Neuronal stem cell (in vitro differentiated cells): ENCODE results near the gene TCF4.

Experiments
- DNase-seq: peaks from one replicate; pipeline ENCODE4 v3.0.0-alpha.2; 2013; ENCODE audit warnings: low spot score
- H2AFZ ChIP-seq: one replicate; pipeline ENCODE4 v1.6.1; 2013; ENCODE audit warnings: mild to moderate bottlenecking, low read length, inconsistent platforms
- H2AK5ac ChIP-seq: 2 replicates; pipeline ENCODE4 v1.6.1; 2013; ENCODE audit warnings: low read depth, mild to moderate bottlenecking, inconsistent platforms, low read length, moderate library complexity, mixed read lengths
- H2BK120ac ChIP-seq: 2 replicates; pipeline ENCODE4 v1.6.1; 2013; ENCODE audit warnings: low read depth, mild to moderate bottlenecking, inconsistent platforms, low read length, moderate library complexity, mixed read lengths
- H2BK12ac ChIP-seq: one replicate; pipeline ENCODE4 v1.6.1; 2013; ENCODE audit warnings: low read length, inconsistent platforms
- H2BK15ac ChIP-seq: 2 replicates; pipeline ENCODE4 v1.6.1; 2013; ENCODE audit warnings: mild to moderate bottlenecking, low read length, inconsistent platforms, mixed read lengths
- H2BK5ac ChIP-seq: one replicate; pipeline ENCODE4 v1.6.1; 2013; ENCODE audit warnings: inconsistent platforms, mild to moderate bottlenecking, low read length, moderate library complexity
- H3K14ac ChIP-seq: one replicate; pipeline ENCODE4 v1.6.1; 2013; ENCODE audit warnings: low read length, inconsistent platforms
- H3K18ac ChIP-seq: 2 replicates; pipeline ENCODE4 v1.6.1; 2013; ENCODE audit warnings: low read length, inconsistent platforms
- H3K23ac ChIP-seq: 2 replicates; pipeline ENCODE4 v1.6.1; 2013; ENCODE audit warnings: low read depth, mild to moderate bottlenecking, mixed read lengths, low read length, inconsistent platforms; ENCODE audit not compliant: poor library complexity
- H3K27ac ChIP-seq: replicated peaks from 3 replicates; pipeline ENCODE4 v1.5.1; 2013; ENCODE audit warnings: low read length, inconsistent platforms
- H3K27me3 ChIP-seq, 3 experiments: 2 replicates each; pipeline ENCODE4 v1.6.1; 2013; ENCODE audit warnings: low read length in 3 of 3, mild to moderate bottlenecking in 2 of 3, inconsistent platforms in 1 of 3, low read depth in 1 of 3, mixed read lengths in 1 of 3, moderate library complexity in 1 of 3; ENCODE audit not compliant: control insufficient read depth in 3 of 3, insufficient read depth in 3 of 3
- H3K36me3 ChIP-seq, 2 donors: replicated peaks in 1 of 2; 2 replicates each; pipeline ENCODE4 v1.6.1; 2013; ENCODE audit warnings: low read length in 2 of 2; ENCODE audit not compliant: control insufficient read depth in 2 of 2, insufficient read depth in 2 of 2
- H3K4ac ChIP-seq: 2 replicates; pipeline ENCODE4 v1.6.1; 2013; ENCODE audit warnings: inconsistent platforms, mild to moderate bottlenecking, low read length, moderate library complexity
- H3K4me1 ChIP-seq, 2 donors: 1 replicate in 1 of 2; 2 replicates in 1 of 2; pipeline ENCODE4 v1.6.1; 2013; ENCODE audit warnings: low read length in 2 of 2, low read depth in 1 of 2; ENCODE audit not compliant: control insufficient read depth in 2 of 2, insufficient read depth in 1 of 2
- H3K4me2 ChIP-seq: one replicate; pipeline ENCODE4 v1.6.1; 2013; ENCODE audit warnings: mild to moderate bottlenecking, low read length, inconsistent platforms; ENCODE audit not compliant: insufficient read depth, poor library complexity, severe bottlenecking
- H3K4me3 ChIP-seq, 2 donors: 2 replicates each; pipeline ENCODE4 v1.5.1; 2013; ENCODE audit warnings: low read length in 2 of 2, mild to moderate bottlenecking in 2 of 2, inconsistent platforms in 1 of 2, moderate library complexity in 1 of 2
- H3K79me1 ChIP-seq: one replicate; pipeline ENCODE4 v1.6.1; 2013; ENCODE audit warnings: low read depth, mild to moderate bottlenecking, inconsistent platforms, low read length, moderate library complexity
- H3K9ac ChIP-seq: one replicate; pipeline ENCODE4 v1.6.1; 2013; ENCODE audit warnings: mild to moderate bottlenecking, low read depth, low read length, inconsistent platforms; ENCODE audit not compliant: poor library complexity
- H3K9me3 ChIP-seq, 2 donors: replicated peaks in 1 of 2; 2 replicates each; pipeline versions ENCODE3 to v1.6.1; 2013; ENCODE audit warnings: low read length in 2 of 2, mild to moderate bottlenecking in 2 of 2, inconsistent platforms in 1 of 2, low read depth in 1 of 2, mixed read lengths in 1 of 2, moderate library complexity in 1 of 2; ENCODE audit not compliant: control insufficient read depth in 2 of 2, insufficient read depth in 1 of 2
- H4K8ac ChIP-seq: one replicate; pipeline ENCODE4 v1.6.1; 2013; ENCODE audit warnings: low read depth, mild to moderate bottlenecking, inconsistent platforms, low read length, moderate library complexity
- H4K91ac ChIP-seq: one replicate; pipeline ENCODE4 v1.6.1; 2013; ENCODE audit warnings: low read length, low read depth, mild to moderate bottlenecking, inconsistent platforms; ENCODE audit not compliant: poor library complexity
- WGBS, 2 donors: extraction: QIAGEN DNeasy Blood & Tissue Kit; methylation state at CpG; one replicate each; pipeline ENCODE4 v1.1.7; 2013; ENCODE audit warnings: missing lambda C conversion rate in 2 of 2, mixed read lengths in 1 of 2; ENCODE audit not compliant: insufficient read length in 2 of 2, insufficient replicate concordance in 1 of 2; ENCODE audit errors: extremely low coverage in 2 of 2; 5-methylcytosine and 5-hydroxymethylcytosine counted together

The TCF4 gene

GRCh38 chr18:55396267-55396905 lies 191.6 kb downstream of the TCF4 start:
- Histone ChIP-seq H3K4me3 (no peak overlapping the region), H3K4me1 (peaks cover 6 to 8% of the 10 kb centered on the region in 2 donors), H3K4me2 (no peak overlapping the region), H3K79me1 (no peaks in the 10 kb centered on the region), H2BK12ac (no peak overlapping the region), H2BK120ac (no peak overlapping the region), H3K18ac (no peak overlapping the region), H3K23ac (no peak overlapping the region), H2AFZ (no peak overlapping the region), H3K9ac (no peak overlapping the region), H3K14ac (no peak overlapping the region), H3K4ac (no peak overlapping the region), H3K27me3 (no peaks in the 10 kb centered on the region), H2BK5ac (no peak overlapping the region), H3K27ac (no peak overlapping the region), H4K91ac (no peak overlapping the region), H3K9me3 (peaks cover 0 to 6% of the 10 kb centered on the region in 2 donors), H2BK15ac (no peak overlapping the region), H2AK5ac (no peak overlapping the region), H4K8ac (no peak overlapping the region), H3K36me3 (peaks cover 0 to 7% of the 10 kb centered on the region in 2 donors)
- no CpG with 5 or more reads among the region's 3 CpGs for WGBS, 2 donors
- no peak for DNase-seq

GRCh38 chr18:55395799-55396198 lies 192.2 kb downstream of the TCF4 start:
- DNase-seq, result no peak
- Histone ChIP-seq H3K4ac (no peak overlapping the region), H4K8ac (no peak overlapping the region), H3K27me3 (no peaks in the 10 kb centered on the region), H3K36me3 (peaks cover 0 to 7% of the 10 kb centered on the region in 2 donors), H3K27ac (no peak overlapping the region), H2BK15ac (no peak overlapping the region), H3K9me3 (peaks cover 0 to 6% of the 10 kb centered on the region in 2 donors), H3K4me3 (no peak overlapping the region), H3K4me1 (peaks cover 1 to 3% of the 10 kb centered on the region in 2 donors), H2BK120ac (no peak overlapping the region), H2BK5ac (no peak overlapping the region), H3K18ac (no peak overlapping the region), H3K14ac (no peak overlapping the region), H2BK12ac (no peak overlapping the region), H2AFZ (no peak overlapping the region), H3K9ac (no peak overlapping the region), H3K79me1 (no peaks in the 10 kb centered on the region), H3K4me2 (no peak overlapping the region), H4K91ac (no peak overlapping the region), H3K23ac (no peak overlapping the region), H2AK5ac (no peak overlapping the region)
- WGBS, 2 donors, result no CpG with 5 or more reads among the region's 6 CpGs

- H3K9ac ChIP-seq, result no peak overlapping the region
- no peak for DNase-seq
- peaks cover 3% of the 10 kb centered on the region for H3K79me1 ChIP-seq
- no peak overlapping the region for H3K4me2 ChIP-seq
- no peak overlapping the region for H3K14ac ChIP-seq
- no peak overlapping the region for H2BK12ac ChIP-seq
- H2BK15ac ChIP-seq, result no peak overlapping the region
- H2AFZ ChIP-seq, result no peak overlapping the region
- H3K9me3 ChIP-seq, result no peaks in the 10 kb centered on the region
- peaks cover 2 to 15% of the 10 kb centered on the region in 2 donors for H3K4me1 ChIP-seq
- no peak overlapping the region for H3K27ac ChIP-seq
- H2AK5ac ChIP-seq, result no peak overlapping the region
- H3K36me3 ChIP-seq, result peaks cover 0 to 2% of the 10 kb centered on the region in 2 donors
- no peak overlapping the region for H4K8ac ChIP-seq
- WGBS, 2 donors, result no CpG with 5 or more reads among the region's 4 CpGs
- H3K4ac ChIP-seq, result no peak overlapping the region
- no peak overlapping the region for H2BK5ac ChIP-seq
- no peak overlapping the region for H3K23ac ChIP-seq
- no peak overlapping the region for H4K91ac ChIP-seq
- no peak overlapping the region for H3K18ac ChIP-seq
- no peaks in the 10 kb centered on the region for H3K27me3 ChIP-seq
- no peak overlapping the region for H3K4me3 ChIP-seq
- H2BK120ac ChIP-seq, result no peak overlapping the region
Measured at GRCh38 chr18:55390898-55391297, 197.1 kb downstream of the TCF4 start.

- Histone ChIP-seq H2BK15ac (no peak overlapping the region), H4K8ac (no peak overlapping the region), H3K27ac (no peak overlapping the region), H2AK5ac (no peak overlapping the region), H3K4ac (no peak overlapping the region), H3K4me1 (peaks cover 2 to 15% of the 10 kb centered on the region in 2 donors), H3K14ac (no peak overlapping the region), H3K23ac (no peak overlapping the region), H3K4me3 (no peak overlapping the region), H4K91ac (no peak overlapping the region), H3K18ac (no peak overlapping the region), H3K4me2 (no peak overlapping the region), H2BK120ac (no peak overlapping the region), H3K36me3 (peaks cover 4 to 8% of the 10 kb centered on the region in 2 donors), H3K9me3 (peaks cover 0 to 22% of the 10 kb centered on the region in 2 donors), H3K27me3 (no peaks in the 10 kb centered on the region), H2AFZ (no peak overlapping the region), H3K9ac (no peak overlapping the region), H3K79me1 (peaks cover 6% of the 10 kb centered on the region), H2BK12ac (no peak overlapping the region), H2BK5ac (no peak overlapping the region)
- WGBS, 2 donors, result no CpG with 5 or more reads among the region's 8 CpGs
- no peak for DNase-seq
Measured at GRCh38 chr18:55387139-55387984, 200.6 kb downstream of the TCF4 start.
